GM19238 (cell line): ENCODE measurements around the gene GPX1.

Experiments
- DNase-seq: peaks from one replicate; pipeline ENCODE4 v3.0.0; 2011; ENCODE audit warnings: low spot score; ENCODE audit not compliant: insufficient read length

The GPX1 gene

DNA sequence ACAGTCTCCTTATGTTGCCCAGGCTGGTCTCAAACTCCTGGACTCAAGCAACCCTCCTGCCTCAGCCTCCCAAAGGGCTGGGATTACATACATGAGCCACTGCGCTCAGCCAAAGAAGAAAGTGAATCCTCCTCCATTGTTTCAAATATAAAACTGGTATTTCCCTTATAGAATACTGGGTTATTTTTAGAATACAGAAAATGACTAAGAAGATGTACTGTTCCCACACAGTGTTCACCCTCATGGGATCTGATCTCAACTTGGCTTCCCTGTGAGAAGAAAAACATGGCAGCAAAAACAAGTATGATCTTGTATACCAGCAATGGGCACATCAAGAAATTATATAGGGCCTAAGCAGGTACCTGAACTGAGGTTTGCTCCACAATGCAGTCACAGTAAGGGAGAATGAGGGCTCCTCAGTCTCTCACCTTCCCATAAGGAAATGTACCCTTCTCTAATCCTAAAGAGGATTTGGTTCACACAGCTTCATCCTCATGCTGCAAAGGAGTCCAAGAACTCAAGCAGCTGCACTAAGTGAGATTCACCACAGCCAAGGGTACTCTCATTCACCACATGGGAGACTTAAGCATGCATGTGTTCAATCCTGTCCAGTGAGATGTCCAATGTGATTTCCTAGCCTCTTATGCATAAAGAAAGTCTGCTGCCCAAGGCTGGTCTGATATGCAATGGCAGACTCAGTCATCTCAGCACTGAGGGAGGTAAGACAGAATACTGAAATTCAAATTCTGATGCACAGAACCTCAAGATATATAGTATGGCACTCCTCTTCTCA, 44.1 kb downstream of the GPX1 start:
- DNase-seq, result no peak

DNA sequence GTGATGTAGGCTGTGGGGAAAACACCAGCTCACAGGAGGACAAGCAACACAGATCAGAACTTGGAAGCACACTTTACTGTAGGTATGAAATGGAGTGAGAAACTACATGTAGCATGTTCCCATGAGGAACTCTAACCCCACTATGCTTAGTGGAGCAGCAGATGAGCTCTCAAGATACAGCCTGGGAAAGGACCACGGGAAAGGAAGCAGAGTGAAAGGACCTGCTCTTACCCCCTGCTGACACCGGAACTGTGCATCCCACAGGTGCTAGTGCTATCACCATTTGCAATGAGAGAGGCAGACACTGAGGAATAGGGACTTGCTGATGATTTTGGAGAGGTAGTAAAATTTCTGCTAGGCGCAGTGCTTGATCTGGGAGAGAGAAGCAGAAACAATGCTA, 46.9 kb downstream of the GPX1 start:
- no peak for DNase-seq

DNA sequence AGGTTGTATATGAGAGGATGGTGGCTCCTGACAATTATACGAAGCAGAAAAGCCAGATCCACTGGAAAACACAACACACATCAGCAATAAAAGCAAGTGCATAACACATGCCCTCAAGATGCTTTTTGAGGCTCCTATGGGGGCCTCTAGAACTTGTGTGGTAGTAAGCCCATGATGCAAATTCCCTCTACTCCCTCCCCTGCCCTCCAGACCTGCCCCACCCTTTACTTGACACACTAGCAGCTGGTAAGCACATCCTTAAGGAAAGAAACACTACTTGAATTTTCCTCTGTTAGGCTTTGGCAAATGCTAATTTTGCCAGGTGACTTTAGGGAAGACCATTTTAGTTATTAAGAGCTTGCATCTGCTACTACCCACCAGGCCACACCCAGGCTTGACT, 47.5 kb downstream of the GPX1 start:
- no peak for DNase-seq
